K562 (cell line): Measurements from ENCODE around the gene SOAT1. TPM values are rescaled to one million over a fixed set of nuclear protein-coding genes. Genes with fewer than 3 reads are reported as not detected.

Source experiments
- polyA plus RNA-seq, 8 experiments: library from polyadenylated mRNA; depleted of rRNA in 4 of 8; stranded (reverse) in 5 of 8; unstranded in 3 of 8; fragments of >200 nt; fragmentation: Nextera tagmentation in 2 of 8; fragmentation: Illumina TruSeq in 1 of 8; extraction: Ambion mirVana in 2 of 8; extraction: Trizol in 1 of 8; gene quantifications; 2 replicates each; pipeline versions ENCODE4 v1.2.1 to v1.2.3, GENCODE V29; 2011 to 2014; ENCODE audit warnings: inconsistent platforms in 1 of 8, missing spikeins in 1 of 8
- small RNA-seq: library from RNA; depleted of rRNA; stranded (forward); fragments of <200 nt; gene quantifications from one replicate; pipeline ENCODE3, GENCODE V24; 2014
- total RNA-seq, 7 experiments: library from RNA; depleted of rRNA in 6 of 7; stranded (reverse); fragments of >200 nt in 6 of 7; fragmentation: Illumina TruSeq in 2 of 7; extraction: Trizol in 2 of 7; gene quantifications; 2 replicates each; pipeline versions ENCODE4 v1.2.1 to v1.2.3, GENCODE V29; 2011 to 2021; ENCODE audit warnings: low replicate concordance in 1 of 7

Gene SOAT1
- total and polyA plus RNA-seq, 9 of the 15 experiments (the other 6 are each of a cell fraction or from before 2014, with no cell fraction given): 5.5 to 29.1 (median 17.3) TPM

Small RNA genes lying within 50 kb of the gene (small RNA-seq; reads per million reads assigned to genes)
- gene AL512326.2: not detected

Other genes starting within 250 kb of the SOAT1 start
- 85.5 and 99.4 TPM in 2 replicates for gene TOR3A, start 211.7 kb upstream of the SOAT1 start, total RNA-seq (2014; rRNA removed)
- 30.7 and 33.8 TPM in 2 replicates for gene TOR3A, start 211.7 kb upstream of the SOAT1 start, total RNA-seq (2014; rRNA removed; fragmentation: Illumina TruSeq; extraction: Trizol)
- 38.9 and 39.7 TPM in 2 replicates for gene TOR3A, start 211.7 kb upstream of the SOAT1 start, total RNA-seq (2015; rRNA removed; fragmentation: Illumina TruSeq; extraction: Trizol)
- 56.4 and 57.5 TPM in 2 replicates for gene TOR3A, start 211.7 kb upstream of the SOAT1 start, total RNA-seq (2021)
- gene TOR3A, start 211.7 kb upstream of the SOAT1 start, polyA plus RNA-seq (2011; rRNA removed): 35.9 and 39.0 TPM in 2 replicates
- 52.4 and 53.1 TPM in 2 replicates for gene TOR3A, start 211.7 kb upstream of the SOAT1 start, polyA plus RNA-seq (2014; fragmentation: Illumina TruSeq; extraction: Trizol)
- 10 to 100 TPM in 1 of 2 experiments, 1 to 10 TPM in 1; 7.9 to 13.0 TPM for gene TOR3A, start 211.7 kb upstream of the SOAT1 start, polyA plus RNA-seq (2014; fragmentation: Nextera tagmentation; extraction: Ambion mirVana)
- gene TOR3A, start 211.7 kb upstream of the SOAT1 start, polyA plus RNA-seq (2014; rRNA removed): 94.5 and 94.7 TPM in 2 replicates
- 6.1 and 6.6 TPM in 2 replicates for gene ABL2, start 64.1 kb upstream of the SOAT1 start, total RNA-seq (2014; rRNA removed)
- 9.5 and 10.9 TPM in 2 replicates for gene ABL2, start 64.1 kb upstream of the SOAT1 start, total RNA-seq (2014; rRNA removed; fragmentation: Illumina TruSeq; extraction: Trizol)
- 8.6 and 9.2 TPM in 2 replicates for gene ABL2, start 64.1 kb upstream of the SOAT1 start, total RNA-seq (2015; rRNA removed; fragmentation: Illumina TruSeq; extraction: Trizol)
- gene ABL2, start 64.1 kb upstream of the SOAT1 start, total RNA-seq (2021): 14.1 and 15.0 TPM in 2 replicates
- gene ABL2, start 64.1 kb upstream of the SOAT1 start, polyA plus RNA-seq (2011; rRNA removed): 8.1 and 9.4 TPM in 2 replicates
- 8.7 and 8.9 TPM in 2 replicates for gene ABL2, start 64.1 kb upstream of the SOAT1 start, polyA plus RNA-seq (2014; fragmentation: Illumina TruSeq; extraction: Trizol)
- 1 to 10 TPM; 1.4 to 2.2 TPM for gene ABL2, start 64.1 kb upstream of the SOAT1 start, polyA plus RNA-seq (2014; fragmentation: Nextera tagmentation; extraction: Ambion mirVana)
- 5.6 and 5.8 TPM in 2 replicates for gene ABL2, start 64.1 kb upstream of the SOAT1 start, polyA plus RNA-seq (2014; rRNA removed)
- 0.12 TPM in 1 of 2 replicates, not detected in the other for gene AXDND1, start 72.2 kb downstream of the SOAT1 start, total RNA-seq (2014; rRNA removed)
- gene AXDND1, start 72.2 kb downstream of the SOAT1 start, total RNA-seq (2014; rRNA removed; fragmentation: Illumina TruSeq; extraction: Trizol): 0.07 and 0.16 TPM in 2 replicates
- 0.38 TPM in 1 of 2 replicates, not detected in the other for gene AXDND1, start 72.2 kb downstream of the SOAT1 start, total RNA-seq (2015; rRNA removed; fragmentation: Illumina TruSeq; extraction: Trizol)
- not detected in 2 replicates for gene AXDND1, start 72.2 kb downstream of the SOAT1 start, total RNA-seq (2021)
- gene AXDND1, start 72.2 kb downstream of the SOAT1 start, polyA plus RNA-seq (2011; rRNA removed): 0.04 TPM in 1 of 2 replicates, not detected in the other
- 0.07 TPM in 1 of 2 replicates, not detected in the other for gene AXDND1, start 72.2 kb downstream of the SOAT1 start, polyA plus RNA-seq (2014; fragmentation: Illumina TruSeq; extraction: Trizol)
- gene AXDND1, start 72.2 kb downstream of the SOAT1 start, polyA plus RNA-seq (2014; fragmentation: Nextera tagmentation; extraction: Ambion mirVana): under 1 TPM; 0.03 to 0.13 TPM
- not detected in 2 replicates for gene AXDND1, start 72.2 kb downstream of the SOAT1 start, polyA plus RNA-seq (2014; rRNA removed)